K562 (cell line): Measurements from ENCODE around the gene TRIM73. TPM values are rescaled to one million over a fixed set of nuclear protein-coding genes. Genes with fewer than 3 reads are reported as not detected.
"Not testable (repeated sequence)": the region's sequence is repeated elsewhere in the genome, so short reads cannot be mapped to it uniquely, and the experiment has no call there.

ENCODE experiments used
- ATAC-seq: fragments of 200-7000 bp; cut with Tn5 transposase; 3 replicates; pipeline ENCODE4 v1.9.1; 2020; ENCODE audit warnings: moderate library complexity
- BruUV-seq: library from RNA; stranded (reverse); fragments of 400-500 nt; replicated peaks from 2 replicates; lab custom pipeline; 2021; lab: Mats Ljungman, UMichigan
- CTCF ChIA-PET: fragments of 300-600 bp; formaldehyde crosslinking; extraction: SDS; loops from one replicate; lab custom pipeline; 2021; ENCODE audit warnings: low intra/inter-chr PET ratio; lab: Yijun Ruan, JAX
- POLR2A ChIA-PET: fragments of 300-600, 350-650 bp; sonication (Branson Sonifier 250); formaldehyde crosslinking; extraction: SDS; loops from one replicate; lab custom pipeline; 2021; ENCODE audit warnings: antibody characterized with exemption, inconsistent platforms; lab: Yijun Ruan, JAX
- DNase-seq, 4 experiments: peaks; one replicate each; pipeline versions ENCODE4 v3.0.0 to v3.0.0-alpha.2; 2011 to 2018; ENCODE audit warnings: low spot score in 3 of 4, mixed read lengths in 3 of 4; ENCODE audit errors: extremely low read depth in 1 of 4
- FAIRE-seq: peaks from 2 replicates; lab custom pipeline; 2011; peaks lifted over from hg19 to GRCh38; lab: Jason Lieb, UNC
- H2AFZ ChIP-seq: 2 replicates; pipeline ENCODE4 v1.6.0; 2011; ENCODE audit warnings: low read depth, low read length, control low read depth, inconsistent platforms
- H3K27ac ChIP-seq: fragments of 200-600 bp; 3 replicates; pipeline ENCODE4 v1.8.0; 2011; ENCODE audit warnings: low read depth, mild to moderate bottlenecking, control low read depth, inconsistent platforms, low read length, moderate library complexity, mixed read lengths; ENCODE audit errors: extremely low read depth
- H3K27me3 ChIP-seq, 2 experiments: fragments of 300-600 bp in 1 of 2; 2 replicates in 1 of 2; 3 replicates in 1 of 2; pipeline versions ENCODE4 v1.6.0 to v1.8.0; 2011; ENCODE audit warnings: inconsistent platforms in 2 of 2, low read length in 2 of 2, mild to moderate bottlenecking in 1 of 2, mixed read lengths in 1 of 2, moderate library complexity in 1 of 2; ENCODE audit not compliant: control insufficient read depth in 2 of 2, insufficient read depth in 2 of 2
- H3K36me3 ChIP-seq: fragments of 300-600 bp; 3 replicates; pipeline ENCODE4 v1.8.0; 2011; ENCODE audit warnings: mild to moderate bottlenecking, low read length, inconsistent platforms; ENCODE audit not compliant: control insufficient read depth, insufficient read depth
- H3K4me1 ChIP-seq, 2 experiments: fragments of 200-600 bp in 1 of 2; replicated peaks in 1 of 2; 2 replicates in 1 of 2; 3 replicates in 1 of 2; pipeline versions ENCODE4 v1.5.1 to v1.8.0; 2011; ENCODE audit warnings: inconsistent platforms in 2 of 2, low read length in 2 of 2, mild to moderate bottlenecking in 1 of 2, mixed read lengths in 1 of 2, moderate library complexity in 1 of 2; ENCODE audit not compliant: control insufficient read depth in 2 of 2, insufficient read depth in 2 of 2
- H3K4me2 ChIP-seq: 2 replicates; pipeline ENCODE4 v1.6.1; 2011; ENCODE audit warnings: low read length, control low read depth, inconsistent platforms, mixed read lengths; ENCODE audit not compliant: insufficient read depth
- H3K4me3 ChIP-seq: fragments of 200-600 bp; sonication (generic), shearing (Covaris generic); 2 replicates; pipeline ENCODE4 v1.5.1; 2016; ENCODE audit warnings: control low read depth, inconsistent platforms
- H3K79me2 ChIP-seq: fragments of 200-600 bp; 3 replicates; pipeline ENCODE4 v1.8.0; 2011; ENCODE audit warnings: low read length, inconsistent platforms; ENCODE audit not compliant: control insufficient read depth, insufficient read depth
- H3K9ac ChIP-seq, 2 experiments: 2 replicates each; pipeline versions ENCODE4 v1.6.0 to v1.6.1; 2011; ENCODE audit warnings: low read depth in 2 of 2, low read length in 2 of 2, control low read depth in 1 of 2, inconsistent platforms in 1 of 2, mild to moderate bottlenecking in 1 of 2, mixed read lengths in 1 of 2; ENCODE audit not compliant: insufficient read depth in 1 of 2
- H3K9me1 ChIP-seq: one replicate; pipeline ENCODE4 v1.6.0; 2011; ENCODE audit warnings: inconsistent platforms, mild to moderate bottlenecking, low read length, moderate library complexity; ENCODE audit not compliant: control insufficient read depth, insufficient read depth
- H3K9me3 ChIP-seq: replicated peaks from 2 replicates; pipeline ENCODE4 v1.5.1; 2011; ENCODE audit warnings: low read depth, low read length, inconsistent platforms; ENCODE audit not compliant: control insufficient read depth, insufficient read depth
- H4K20me1 ChIP-seq: replicated peaks from 2 replicates; pipeline ENCODE4 v1.6.1; 2011; ENCODE audit warnings: low read length, inconsistent platforms, mixed read lengths; ENCODE audit not compliant: control insufficient read depth, insufficient read depth
- WGBS: fragments of 100-300 bp; shearing (Covaris generic); methylation state at CpG from one replicate; pipeline ENCODE4 v1.1.6; 2016; ENCODE audit warnings: low coverage, mixed read lengths; ENCODE audit not compliant: insufficient coverage; ENCODE audit errors: missing lambda C conversion rate; 5-methylcytosine and 5-hydroxymethylcytosine counted together
- in situ Hi-C: fragments of 300-500 bp; cut with MboI; formaldehyde crosslinking; loops from 4 replicates; pipeline ENCODE4 v1.15.0; 2018; ENCODE audit warnings: inconsistent platforms, mixed read lengths
- intact Hi-C: fragments of 100-400 bp; cut with micrococcal nuclease; formaldehyde crosslinking; loops from 2 replicates; pipeline ENCODE4 v1.14.2; 2022
- polyA plus RNA-seq, 8 experiments: library from polyadenylated mRNA; depleted of rRNA in 4 of 8; stranded (reverse) in 5 of 8; unstranded in 3 of 8; fragments of >200 nt; fragmentation: Nextera tagmentation in 2 of 8; fragmentation: Illumina TruSeq in 1 of 8; extraction: Ambion mirVana in 2 of 8; extraction: Trizol in 1 of 8; gene quantifications; 2 replicates each; pipeline versions ENCODE4 v1.2.1 to v1.2.3, GENCODE V29; 2011 to 2014; ENCODE audit warnings: inconsistent platforms in 1 of 8, missing spikeins in 1 of 8
- total RNA-seq, 7 experiments: library from RNA; depleted of rRNA in 6 of 7; stranded (reverse); fragments of >200 nt in 6 of 7; fragmentation: Illumina TruSeq in 2 of 7; extraction: Trizol in 2 of 7; gene quantifications; 2 replicates each; pipeline versions ENCODE4 v1.2.1 to v1.2.3, GENCODE V29; 2011 to 2021; ENCODE audit warnings: low replicate concordance in 1 of 7

TRIM73 gene
- total and polyA plus RNA-seq, 9 of the 15 experiments (the other 6 are each of a cell fraction or from before 2014, with no cell fraction given) = 0.04 to 1.2 (median 0.80) TPM; not detected in 4

- not testable (repeated sequence) for FAIRE-seq
These were observed 3.6 kb downstream of the TRIM73 start for GRCh38 chr7:75398771-75399700.

DNA sequence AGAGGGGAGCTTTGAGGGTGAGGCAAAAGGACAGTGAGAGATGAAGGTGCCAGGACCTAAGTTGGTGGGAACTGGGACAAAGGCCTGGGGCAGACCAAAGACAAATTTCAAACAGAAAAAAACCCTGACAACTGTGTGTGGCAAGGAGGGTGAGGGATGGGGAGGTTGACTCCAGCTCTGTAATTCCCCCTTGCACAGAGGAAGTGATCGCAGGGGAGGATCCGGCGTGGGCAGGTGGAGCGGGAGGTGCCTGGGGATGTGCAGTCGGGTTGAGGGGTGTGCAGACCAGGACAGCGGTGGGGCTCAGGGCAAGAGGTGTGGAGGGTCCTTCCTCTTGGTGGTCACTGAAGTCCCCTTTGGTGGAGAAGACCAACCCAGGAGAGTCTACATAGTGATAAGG is 5.1 kb downstream of the TRIM73 start:
- in situ Hi-C loops, CTCF ChIA-PET, BruUV-seq, ATAC-seq, H3K4me2 ChIP-seq, H3K27ac ChIP-seq, intact Hi-C loops, H2AFZ ChIP-seq, H3K4me1 ChIP-seq, H3K4me3 ChIP-seq, H3K27me3 ChIP-seq, H3K9me1 ChIP-seq, H3K9ac ChIP-seq, H3K36me3 ChIP-seq, FAIRE-seq, H3K9me3 ChIP-seq, POLR2A ChIA-PET, H4K20me1 ChIP-seq, H3K79me2 ChIP-seq, DNase-seq: not testable (repeated sequence)
- WGBS = no CpG with 5 or more reads among the region's 6 CpGs

More at GRCh38 chr7:75398771-75399700, 3.6 kb downstream of the TRIM73 start:
- H3K9ac ChIP-seq, H3K9me3 ChIP-seq, H3K4me2 ChIP-seq, BruUV-seq, H3K36me3 ChIP-seq, H3K79me2 ChIP-seq, H3K4me1 ChIP-seq, H2AFZ ChIP-seq, H3K9me1 ChIP-seq, H4K20me1 ChIP-seq, H3K4me3 ChIP-seq, DNase-seq, H3K27me3 ChIP-seq, CTCF ChIA-PET, intact Hi-C loops, H3K27ac ChIP-seq, POLR2A ChIA-PET: not testable (repeated sequence)
- peak; percentile 41 for ATAC-seq
- WGBS = 77% methylated on average over 2 of the region's 34 CpGs
- in situ Hi-C loops = loop anchor here (25.0 kb wide), 1 partner anchor 1962 kb away; the partner anchor contains the start of gene FZD9

DNA sequence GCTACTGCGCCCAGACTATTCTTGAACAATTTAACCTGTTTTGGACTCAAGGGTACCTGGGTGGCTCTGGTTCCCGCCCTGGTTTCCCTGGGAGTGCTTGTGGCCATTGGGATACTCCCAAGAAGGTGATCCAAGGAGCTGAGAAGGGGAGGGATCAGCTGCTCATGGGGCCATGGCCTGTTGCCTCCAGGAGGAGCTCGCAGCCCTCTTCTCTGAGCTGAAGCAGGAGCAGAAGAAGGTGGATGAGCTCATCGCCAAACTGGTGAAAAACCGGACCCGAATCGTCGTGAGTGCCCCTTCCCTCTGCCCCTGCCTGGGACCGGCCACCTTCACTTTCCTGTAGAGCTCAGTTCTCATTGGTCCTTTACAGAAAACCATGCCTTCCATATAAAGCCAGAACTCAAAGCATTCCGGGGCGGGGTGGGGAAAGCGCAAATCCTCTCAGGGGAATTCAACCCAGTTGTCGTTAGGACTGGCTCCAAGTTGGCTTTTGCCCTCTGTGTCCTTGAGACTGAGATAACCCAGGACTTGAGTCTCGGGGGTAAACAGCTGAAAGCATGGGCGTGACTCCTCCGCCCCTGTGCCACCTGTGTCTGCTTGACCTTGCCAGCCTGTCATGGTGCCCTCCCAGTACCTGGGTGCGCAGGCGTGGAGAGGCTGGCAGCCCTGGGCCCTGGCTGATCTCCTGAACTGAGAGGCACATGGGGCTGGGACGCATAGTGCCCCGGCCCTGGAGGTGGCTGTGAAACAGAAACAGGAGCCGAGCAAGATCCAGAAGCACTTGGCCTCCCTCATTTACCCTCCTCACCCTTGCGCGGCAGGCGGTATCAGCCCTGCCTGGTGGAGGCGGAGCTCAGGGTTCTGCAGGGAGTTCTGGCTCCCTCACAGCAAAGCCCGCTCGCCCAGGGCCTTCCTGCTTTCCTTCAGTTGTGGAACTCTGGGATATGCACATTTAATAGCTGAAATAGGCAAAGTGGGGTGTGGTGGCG is 8.3 kb downstream of the TRIM73 start:
- H3K9ac ChIP-seq, POLR2A ChIA-PET, H3K4me1 ChIP-seq, CTCF ChIA-PET, H3K36me3 ChIP-seq, H4K20me1 ChIP-seq, BruUV-seq, H3K4me3 ChIP-seq, H3K4me2 ChIP-seq, FAIRE-seq, H3K27me3 ChIP-seq, DNase-seq, H3K9me1 ChIP-seq, H3K27ac ChIP-seq, H2AFZ ChIP-seq, intact Hi-C loops, H3K9me3 ChIP-seq, in situ Hi-C loops, H3K79me2 ChIP-seq: not testable (repeated sequence)
- 0 out of 3 replicates have a peak, but pooled peaks have one; percentile 5 for ATAC-seq
- no CpG with 5 or more reads among the region's 28 CpGs for WGBS
